KG1 (cell line): ENCODE measurements around the gene DNAH8.

Source experiments
- DNase-seq: peaks from one replicate; lab custom pipeline; 2025; lab: John Stamatoyannopoulos, UW

DNAH8 gene

DNA sequence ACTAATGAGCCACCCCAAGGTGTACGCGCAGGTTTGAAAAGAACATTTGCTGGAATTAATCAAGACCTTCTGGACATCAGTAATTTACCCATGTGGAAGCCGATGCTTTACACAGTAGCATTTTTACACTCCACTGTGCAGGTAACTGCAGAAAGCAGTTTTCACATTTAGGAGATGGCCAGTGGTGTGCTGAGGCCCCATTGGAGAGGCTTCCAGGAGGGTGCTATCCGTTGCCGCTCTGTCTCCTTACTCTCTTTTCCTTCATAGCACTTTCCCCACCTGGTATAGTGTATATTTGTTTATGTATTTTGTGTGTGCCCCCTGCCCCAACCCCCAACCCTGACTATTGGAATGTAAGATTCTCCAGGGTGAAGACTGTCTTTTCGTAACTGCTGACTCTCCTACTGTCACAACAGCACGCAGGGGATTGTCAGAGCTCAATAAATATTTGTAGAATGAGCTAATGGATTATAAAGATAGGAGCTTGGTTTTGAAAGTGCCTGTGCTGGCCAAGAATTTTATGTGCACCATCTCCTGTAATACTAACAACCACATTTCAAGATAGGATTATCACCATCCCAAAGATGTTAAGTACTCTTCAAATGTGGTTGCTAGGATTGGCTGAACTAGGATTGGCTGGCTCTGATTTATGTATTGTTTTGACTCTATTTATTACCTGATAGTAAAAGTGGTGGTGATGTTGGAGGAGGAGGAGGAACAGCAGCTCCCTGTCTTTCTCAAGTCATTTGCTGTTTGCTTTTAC lies 259.5 kb downstream of the DNAH8 start:
- DNase-seq: no peak

DNA sequence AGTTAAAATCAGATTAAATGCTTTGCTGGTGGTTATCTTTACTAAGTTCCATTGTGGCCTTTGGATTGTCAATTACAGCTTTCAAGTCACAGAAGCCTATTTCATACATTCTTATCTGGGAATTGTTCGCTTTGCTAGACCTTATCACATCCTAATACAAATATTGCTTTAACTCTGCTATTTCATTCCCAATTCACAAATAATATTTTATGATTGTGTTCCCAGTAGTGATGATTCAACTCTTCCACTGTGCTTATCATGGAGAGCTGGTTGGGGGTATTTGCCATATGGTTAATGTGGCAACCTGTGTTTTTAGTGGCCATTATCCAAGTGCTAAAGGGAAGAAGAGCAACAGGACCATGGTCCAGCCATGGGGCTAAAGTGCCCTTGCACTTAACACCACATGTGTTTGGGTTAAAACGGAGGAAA lies 260.5 kb downstream of the DNAH8 start:
- no peak for DNase-seq

DNA sequence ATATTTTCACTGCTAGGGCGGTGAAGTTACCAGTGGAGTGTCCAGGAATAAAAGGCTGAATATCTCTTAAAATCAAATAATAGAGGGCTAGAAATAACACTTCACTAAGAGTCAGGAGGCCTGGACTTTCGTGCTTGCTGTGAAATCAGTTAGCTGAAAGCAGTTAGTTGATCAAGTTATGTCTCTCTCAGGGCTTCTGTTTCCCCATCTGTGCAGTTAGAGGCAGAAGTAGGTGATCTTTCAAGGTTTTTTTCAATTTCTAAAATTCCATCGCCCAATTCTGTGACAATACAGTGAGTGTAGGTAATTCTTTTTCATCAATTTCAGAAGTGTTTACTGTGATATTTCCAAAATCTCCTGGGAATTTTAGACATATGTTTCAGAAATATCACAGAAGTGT lies 260.9 kb downstream of the DNAH8 start:
- DNase-seq: no peak

DNA sequence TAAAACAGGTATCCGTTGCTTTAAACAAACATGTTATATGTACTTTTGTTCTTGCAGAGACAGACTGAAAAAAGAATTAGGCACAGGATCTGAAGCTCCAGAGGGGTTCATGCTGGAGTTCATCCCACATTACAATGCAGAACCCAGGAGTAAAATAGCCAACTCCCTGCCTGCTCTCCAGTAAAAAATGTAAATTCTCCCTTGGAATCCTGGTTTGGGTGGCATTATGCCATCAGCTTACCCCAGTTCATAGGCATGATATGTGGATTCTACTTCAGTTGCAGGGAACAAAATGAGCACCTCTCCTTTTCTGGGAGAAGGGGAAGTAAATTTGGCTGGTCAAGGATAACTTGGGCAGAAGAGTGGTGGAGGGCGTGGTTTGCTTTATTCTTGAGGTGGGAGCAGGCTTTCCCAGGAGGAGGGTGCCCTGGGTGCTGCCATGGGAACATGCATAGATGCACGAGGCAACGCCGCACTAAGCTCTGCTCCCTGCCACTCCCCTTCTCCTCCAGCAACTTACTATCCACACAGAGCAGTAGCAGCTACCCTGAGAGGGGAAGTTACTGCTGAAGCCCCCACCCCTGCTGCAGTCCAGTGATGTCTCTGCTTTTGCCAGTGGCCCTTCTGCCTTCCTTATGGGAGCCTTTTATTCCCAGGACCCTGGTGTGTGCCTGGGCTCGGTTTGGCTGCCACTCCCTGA lies 261.8 kb downstream of the DNAH8 start:
- no peak for DNase-seq

DNA sequence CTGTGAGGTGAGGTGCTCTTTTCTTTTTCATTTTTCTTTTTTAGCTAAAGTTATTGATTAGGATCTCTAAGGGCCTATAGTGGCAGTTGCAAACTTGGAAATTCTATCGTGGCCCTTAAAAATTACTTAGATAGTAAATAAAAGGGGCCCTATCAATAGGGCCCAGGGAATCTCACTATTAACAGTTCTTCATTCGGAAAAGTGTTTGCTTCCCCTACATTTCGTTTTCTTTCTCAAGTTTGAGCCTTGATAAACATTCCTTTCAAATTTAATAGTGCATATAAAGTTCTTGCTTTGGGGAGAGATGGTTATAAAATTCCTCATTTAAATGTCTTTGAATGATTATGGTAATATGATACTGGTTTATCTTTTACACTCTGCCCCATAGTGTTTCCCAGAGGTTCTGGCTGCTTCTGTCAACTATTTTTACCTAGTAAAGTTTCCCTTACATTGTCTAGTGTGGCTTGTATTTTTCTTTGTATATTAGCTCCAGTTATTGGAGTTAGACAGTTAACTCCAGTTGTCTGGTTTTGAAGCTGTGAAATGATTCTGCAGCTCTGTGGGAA lies 263.1 kb downstream of the DNAH8 start:
- DNase-seq: no peak

DNA sequence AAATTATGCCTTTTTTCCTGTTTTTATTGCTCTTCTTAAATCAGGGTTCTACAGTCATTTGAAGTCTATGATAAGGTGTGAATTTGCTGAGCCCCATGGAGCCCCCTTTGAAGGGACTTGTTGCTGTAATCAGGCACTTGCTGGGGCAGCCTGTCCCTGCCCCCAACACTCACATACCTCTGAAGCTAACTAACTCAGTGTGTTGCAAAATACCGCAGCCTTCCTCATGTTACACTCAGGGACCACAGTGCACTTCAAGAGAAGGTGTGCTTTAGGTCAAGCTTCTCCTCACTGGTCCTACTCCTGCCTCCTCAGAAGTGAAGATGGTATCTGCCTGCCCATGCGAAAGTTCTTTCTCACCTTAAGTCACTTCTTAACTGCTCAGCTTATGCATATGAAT lies 267.4 kb downstream of the DNAH8 start:
- no peak for DNase-seq

DNA sequence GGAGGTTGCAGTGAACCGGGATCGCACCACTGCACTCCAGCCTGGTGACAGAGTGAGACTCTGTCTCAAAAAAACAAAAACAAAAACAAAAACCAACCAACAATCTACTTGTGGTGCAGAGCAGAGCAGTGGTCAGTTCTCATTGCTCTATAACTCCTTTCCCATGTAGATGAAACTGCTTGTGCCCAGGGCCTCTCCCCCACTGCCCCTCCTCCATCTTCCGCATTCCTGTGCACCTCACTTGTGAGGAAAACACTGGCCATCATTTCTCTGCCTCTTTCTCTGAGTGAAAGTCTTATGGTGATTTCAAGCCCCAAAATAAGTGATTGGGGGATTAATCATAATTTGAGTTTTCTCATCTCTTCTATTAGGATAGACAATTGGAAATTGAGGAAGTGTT lies 269.6 kb downstream of the DNAH8 start:
- DNase-seq: no peak

DNA sequence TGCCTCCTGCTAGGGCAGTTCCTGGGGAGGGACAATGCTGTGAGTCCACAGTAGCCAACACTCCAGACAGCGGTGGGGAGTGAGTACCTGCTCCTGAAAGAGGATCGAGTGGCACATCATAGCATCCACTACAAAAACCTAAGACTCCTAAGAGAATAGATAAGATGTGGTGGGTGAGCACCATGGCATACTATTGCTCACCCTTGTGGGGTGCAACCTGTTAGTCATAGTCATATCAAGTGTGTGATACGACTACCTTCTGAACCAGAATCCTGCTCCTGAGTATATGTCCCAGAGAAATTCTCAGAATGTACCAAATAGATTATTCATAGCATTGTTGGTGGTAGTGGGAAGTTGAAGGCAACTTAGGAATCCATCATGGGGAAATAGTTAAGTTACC lies 270.7 kb downstream of the DNAH8 start:
- no peak for DNase-seq

DNA sequence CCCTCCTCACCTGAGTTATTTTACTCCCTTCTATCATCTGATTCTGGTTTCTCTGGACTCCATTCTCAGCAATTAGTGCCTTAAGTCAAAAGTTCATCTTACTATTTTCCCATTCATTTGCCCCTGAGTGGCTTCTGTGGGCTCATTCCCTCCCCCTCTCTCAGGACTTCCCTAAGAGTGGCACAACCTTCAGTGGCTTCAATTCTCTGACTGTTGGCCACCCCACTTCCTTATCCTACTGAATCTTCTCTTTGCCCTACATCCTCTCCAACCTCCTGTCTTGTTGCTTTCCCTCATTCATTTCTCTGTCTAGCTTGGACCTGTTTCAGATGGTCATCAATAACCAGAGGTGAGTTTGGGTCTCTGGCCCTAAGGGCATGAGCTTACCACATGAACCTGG lies 272.4 kb downstream of the DNAH8 start:
- DNase-seq: no peak

DNA sequence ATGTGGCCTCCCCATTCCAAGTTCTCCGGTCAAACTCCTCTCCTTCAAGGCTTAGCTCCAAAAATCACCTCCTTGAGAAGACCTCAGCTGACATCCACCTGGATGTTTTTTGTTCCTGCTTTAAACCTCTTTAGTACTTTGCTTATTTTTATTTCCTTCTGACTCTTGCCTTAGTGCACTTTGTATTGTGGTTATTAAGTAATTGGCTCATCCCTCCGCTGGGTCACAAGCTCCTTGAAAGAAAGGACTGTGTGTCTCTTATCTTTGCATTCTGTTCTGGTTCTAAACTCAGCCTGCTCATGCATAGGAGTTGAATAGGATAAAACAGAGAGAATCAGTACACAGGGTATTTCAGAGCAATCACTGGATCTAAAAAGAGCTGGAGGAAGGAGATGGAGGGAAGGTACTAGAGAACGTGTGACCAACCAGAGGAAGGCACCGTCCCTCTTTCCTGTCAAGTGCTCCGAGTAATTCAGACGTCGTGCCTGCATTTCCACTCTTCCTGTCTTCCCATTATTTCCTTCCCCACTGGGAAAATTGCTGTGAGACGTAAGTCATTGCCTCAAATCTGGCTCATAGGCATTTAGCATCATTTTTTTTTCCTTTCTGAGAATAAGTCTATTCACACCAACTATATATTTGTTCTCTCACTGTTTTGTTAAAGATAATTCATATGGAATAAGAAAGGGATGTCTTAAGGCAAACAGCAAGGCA lies 273.8 kb downstream of the DNAH8 start:
- DNase-seq: no peak

DNA sequence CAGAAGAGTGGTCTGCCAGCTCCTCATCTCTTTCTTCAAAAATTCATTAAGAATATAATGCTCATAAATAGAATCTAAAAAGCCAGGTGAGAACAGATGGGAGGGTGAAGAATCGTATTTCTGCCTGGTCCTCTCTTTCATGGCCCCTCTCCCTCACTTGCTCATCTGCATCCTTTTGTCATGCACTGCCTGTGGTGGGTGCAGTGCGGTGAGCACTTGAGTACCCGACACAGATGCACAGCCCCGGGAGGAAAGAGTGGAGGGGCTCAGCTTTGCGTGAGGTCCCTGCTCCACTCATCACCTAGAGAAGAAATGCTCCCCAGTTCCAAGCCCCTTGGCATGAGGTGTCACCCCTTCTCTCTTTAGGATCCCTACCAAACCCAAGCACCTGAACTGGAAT lies 275.4 kb downstream of the DNAH8 start:
- no peak for DNase-seq

DNA sequence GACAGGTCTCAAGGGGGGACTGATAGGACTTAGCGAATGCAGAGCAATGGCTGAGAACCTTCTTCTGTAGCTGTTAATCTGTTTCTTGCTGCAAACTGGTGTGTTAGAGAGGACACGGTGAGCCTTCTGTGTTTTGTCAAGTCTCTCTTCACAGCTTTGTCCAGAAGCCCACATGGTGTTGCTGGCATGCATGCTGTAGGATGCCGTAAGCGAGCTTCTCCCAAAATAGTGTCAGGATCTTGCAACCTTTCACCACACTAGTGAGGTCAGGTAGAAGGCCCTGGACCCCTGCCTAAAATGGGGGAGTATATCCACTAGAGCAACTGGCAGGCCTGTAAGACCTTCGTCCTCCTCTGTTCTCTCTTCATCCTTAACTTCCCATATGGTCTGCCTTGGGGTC lies 281.6 kb downstream of the DNAH8 start:
- no peak for DNase-seq

DNA sequence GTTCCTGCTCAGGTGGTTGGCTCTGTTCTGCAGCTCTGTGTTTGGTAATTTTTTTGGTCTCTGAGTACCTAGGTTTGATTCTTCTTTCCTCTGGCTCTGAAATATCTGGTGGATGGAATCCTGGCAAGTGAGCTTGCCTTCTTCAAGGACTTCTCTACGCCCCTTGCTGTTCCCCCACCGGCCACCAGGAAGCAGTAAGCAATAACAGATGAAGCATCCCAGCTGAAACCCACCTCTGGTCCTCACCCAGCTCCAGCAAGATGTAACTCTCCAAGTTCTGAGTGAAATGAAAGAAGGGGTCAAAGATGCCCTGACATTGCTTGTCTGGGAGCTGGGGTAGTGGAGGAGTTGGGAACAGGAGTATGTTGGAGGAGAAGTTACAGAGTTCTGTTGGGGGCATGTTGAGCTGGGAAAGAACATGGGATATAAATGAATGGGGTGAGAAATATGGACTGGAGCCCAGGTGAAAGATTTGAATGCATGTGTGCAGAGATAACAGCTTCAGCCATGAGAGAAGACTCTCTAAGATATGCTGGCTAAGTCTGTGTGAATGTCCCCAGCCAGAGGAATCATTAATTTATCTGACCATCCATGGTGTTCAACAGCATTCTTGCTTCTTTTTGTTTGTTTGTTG lies 282.1 kb downstream of the DNAH8 start:
- DNase-seq: no peak

DNA sequence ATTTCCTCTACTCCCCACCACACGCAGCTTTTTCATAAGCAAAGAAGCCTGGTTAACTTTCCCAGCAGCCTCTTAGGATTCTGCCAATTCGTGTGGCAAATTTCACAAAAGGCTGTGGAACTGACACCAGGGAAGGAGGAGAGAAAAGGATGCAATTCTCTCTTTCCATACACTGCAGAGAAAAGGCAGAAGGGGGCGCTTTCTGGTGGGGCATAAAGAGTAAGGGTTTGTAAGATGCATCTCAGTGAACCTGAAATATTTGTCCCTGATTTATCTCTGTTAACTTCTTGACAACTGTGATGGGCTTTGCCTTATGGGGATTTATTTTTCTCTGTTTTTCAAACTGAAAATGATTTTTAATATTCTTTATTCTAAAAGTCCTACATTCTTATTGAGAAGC lies 288.0 kb downstream of the DNAH8 start:
- DNase-seq: no peak

DNA sequence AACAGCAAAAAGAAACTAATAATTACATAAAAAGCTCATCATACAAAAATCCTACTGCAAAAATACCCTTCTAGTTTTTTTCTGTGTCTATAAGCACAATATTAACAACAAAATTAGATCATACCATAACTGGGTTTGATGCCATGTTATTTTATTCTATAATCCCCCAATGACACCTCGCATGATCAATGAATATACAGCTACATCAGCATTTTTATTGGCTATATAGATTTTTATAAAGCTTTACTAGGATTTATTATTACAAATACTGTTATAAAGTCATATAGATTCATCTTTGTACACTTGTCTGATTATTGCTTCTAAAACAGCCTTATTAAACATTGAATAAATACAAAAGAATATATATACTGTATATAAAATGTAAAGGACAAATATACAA lies 288.4 kb downstream of the DNAH8 start:
- DNase-seq: no peak

DNA sequence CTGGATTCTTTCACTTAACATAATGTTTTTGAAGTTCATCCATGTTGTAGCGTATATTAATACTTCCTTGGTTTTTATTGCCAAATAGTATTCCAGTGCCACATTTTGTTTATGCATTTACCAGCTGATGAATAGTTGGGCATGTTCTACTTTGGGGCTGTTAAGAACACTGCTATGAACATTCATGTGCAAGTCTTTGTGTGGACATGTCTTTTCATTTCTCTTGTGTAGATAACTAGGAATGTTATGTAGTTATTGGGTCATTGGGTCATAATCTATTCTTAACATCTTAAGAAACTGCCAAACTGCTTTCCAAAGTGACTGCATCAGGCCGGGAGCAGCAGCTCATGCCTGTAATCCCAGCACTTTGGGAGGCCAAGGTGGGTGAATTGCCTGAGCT lies 289.7 kb downstream of the DNAH8 start:
- no peak for DNase-seq

DNA sequence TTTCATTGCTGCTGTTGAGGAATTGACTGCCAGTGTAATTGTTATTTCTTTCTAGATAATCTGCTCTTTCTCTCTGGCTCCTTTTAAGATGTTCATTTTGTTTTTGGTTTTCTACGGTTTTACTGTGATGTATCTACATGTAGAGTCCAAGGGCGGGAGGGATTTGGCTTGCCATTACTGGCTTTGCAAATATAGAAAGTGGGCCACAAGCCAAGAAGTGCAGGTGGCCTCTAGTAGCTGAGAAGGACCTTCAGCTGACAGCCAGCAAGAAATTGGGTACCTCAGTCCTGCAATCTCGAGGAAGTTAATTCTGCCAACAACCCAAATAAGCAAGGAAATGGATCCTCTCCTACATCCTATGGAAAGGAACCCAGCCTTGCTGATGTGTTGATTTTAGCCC lies 290.7 kb downstream of the DNAH8 start:
- DNase-seq: no peak

DNA sequence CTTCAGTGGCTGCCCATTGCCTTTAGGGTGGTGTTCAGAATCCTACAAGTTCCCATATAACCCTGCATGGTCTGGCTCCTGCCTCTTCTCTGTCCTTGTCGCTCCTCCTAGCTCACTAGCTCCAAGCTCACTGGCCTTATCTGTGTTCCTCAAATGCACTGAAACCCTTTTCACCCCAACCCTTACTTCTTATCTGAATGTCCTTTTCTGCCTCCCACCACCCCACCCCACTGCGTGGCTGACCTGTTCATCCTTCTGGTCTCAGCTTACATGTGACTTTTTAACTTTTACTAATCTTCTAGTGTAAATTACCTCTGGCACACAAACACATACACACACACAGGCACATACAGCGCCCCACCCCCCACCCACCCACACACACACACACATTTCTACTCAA lies 292.5 kb downstream of the DNAH8 start:
- no peak for DNase-seq

DNA sequence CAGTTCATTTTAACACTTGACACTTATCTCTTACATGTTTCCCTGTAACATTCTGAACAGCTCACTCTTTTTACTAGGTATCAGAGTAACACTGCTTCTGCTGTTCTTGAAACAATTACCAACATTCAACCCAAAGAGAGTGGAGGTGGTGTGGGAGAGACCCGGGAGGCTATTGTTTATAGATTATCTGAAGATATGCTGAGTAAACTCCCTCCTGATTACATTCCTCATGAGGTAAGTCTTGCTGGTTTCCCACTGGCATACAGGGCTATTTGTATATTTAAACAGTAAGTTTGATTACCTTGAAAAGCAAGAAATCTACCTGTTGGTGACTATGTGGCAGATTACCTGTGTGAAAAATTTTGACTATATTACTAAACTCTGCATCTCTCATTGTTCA lies 293.6 kb downstream of the DNAH8 start:
- DNase-seq: no peak

DNA sequence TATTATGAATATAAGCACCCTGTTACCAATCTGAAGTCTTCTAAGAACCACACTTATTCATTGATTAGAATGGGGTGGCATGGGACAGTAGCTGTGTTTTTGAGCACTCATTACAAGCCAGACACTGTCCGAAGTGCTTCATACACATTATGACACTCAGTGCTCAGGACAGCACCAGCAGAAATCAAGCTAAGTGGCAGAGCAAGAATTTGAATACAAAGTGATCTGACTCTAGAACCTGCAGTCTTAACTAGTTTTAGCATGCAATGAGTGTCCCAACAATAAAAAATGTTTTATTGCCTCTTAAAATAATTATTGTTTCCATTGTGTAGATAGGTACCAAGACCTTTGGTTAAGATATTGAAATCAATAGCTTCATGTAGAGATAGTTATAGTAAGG lies 294.4 kb downstream of the DNAH8 start:
- no peak for DNase-seq

DNA sequence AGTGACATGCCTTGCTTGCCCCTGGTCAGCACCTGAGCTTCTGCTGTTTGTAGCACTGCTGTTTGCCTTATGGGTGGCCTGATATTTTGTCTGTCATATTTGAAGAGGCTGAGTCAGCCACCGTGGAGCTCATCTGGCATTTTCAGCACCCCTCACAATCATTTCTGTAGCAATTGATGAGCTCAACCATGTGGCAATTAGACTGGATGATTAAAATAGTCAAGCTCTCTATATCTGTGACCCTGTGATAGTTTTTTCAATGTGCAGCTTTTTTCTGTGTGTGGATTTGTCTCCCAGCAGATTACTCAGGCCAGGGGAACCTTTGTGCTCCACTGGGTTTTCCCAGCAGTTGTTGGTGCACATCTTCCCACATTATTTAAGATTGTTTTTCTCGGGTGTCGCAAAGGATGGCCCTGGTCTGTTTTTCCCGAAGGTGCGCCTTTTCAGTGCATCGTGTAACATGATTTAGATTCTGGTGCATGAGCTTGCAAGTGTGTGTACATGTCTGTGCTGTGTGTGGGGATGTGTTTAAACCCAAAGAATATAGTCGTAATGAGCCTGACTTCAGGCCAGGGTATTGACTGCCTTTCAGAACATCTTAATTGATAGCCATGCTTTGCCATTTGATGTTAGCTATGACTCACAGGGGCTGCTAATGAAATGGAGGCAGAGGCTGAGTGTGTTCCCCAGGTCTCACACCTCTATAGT lies 301.9 kb downstream of the DNAH8 start:
- no peak for DNase-seq

DNA sequence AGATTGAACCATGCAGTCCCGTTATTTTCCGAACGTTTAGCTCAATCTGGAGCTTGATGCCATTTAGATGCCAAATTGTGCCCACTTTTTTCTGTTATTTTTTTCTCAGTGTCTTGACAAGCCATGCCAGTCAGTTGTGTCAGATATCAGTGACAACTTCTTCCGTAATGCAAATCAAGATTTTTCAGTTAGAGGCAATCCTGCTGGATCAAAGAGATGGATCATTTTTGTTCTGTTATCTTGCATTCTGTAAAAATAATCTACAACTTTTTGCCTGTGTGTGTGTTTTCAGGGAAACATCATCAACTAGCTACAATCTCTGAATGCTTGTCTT lies 302.4 kb downstream of the DNAH8 start:
- DNase-seq: no peak
